HEK293 (cell line): ENCODE data around the gene SWI5.

Experiments
- HOXA7 ChIP-seq: sonication (generic); formaldehyde crosslinking; IDR thresholded peaks from 2 replicates; pipeline ENCODE4 v1.8.1; 2022; ENCODE audit warnings: missing genetic modification reagents, borderline replicate concordance
- IKZF3 ChIP-seq: fragments of 450-650 bp; IDR thresholded peaks from 2 replicates; pipeline ENCODE4 v1.5.0; 2018; ENCODE audit warnings: missing biosample characterization, mild to moderate bottlenecking, missing genetic modification characterization, moderate library complexity
- OSR2 ChIP-seq: fragments of 450-650 bp; formaldehyde crosslinking; IDR thresholded peaks from 2 replicates; pipeline ENCODE4 v1.5.1; 2016; ENCODE audit warnings: missing biosample characterization, missing genetic modification characterization
- YY1 ChIP-seq: fragments of 450-650 bp; formaldehyde crosslinking; IDR thresholded peaks from 2 replicates; pipeline ENCODE4 v1.5.1; 2018; ENCODE audit warnings: missing biosample characterization, missing genetic modification characterization
- ZFHX2 ChIP-seq: fragments of 450-650 bp; formaldehyde crosslinking; conservative IDR thresholded peaks from 2 replicates; pipeline ENCODE4 v1.5.1; 2016; ENCODE audit warnings: missing biosample characterization, missing genetic modification characterization
- ZNF121 ChIP-seq: fragments of 450-650 bp; formaldehyde crosslinking; IDR thresholded peaks from 2 replicates; pipeline ENCODE4 v1.5.1; 2016; ENCODE audit warnings: missing biosample characterization, missing genetic modification characterization
- ZNF514 ChIP-seq: fragments of 450-650 bp; formaldehyde crosslinking; IDR thresholded peaks from 2 replicates; pipeline ENCODE4 v1.5.1; 2016; ENCODE audit warnings: missing biosample characterization, missing genetic modification characterization
- ZNF521 ChIP-seq: fragments of 450-650 bp; formaldehyde crosslinking; IDR thresholded peaks from 2 replicates; pipeline ENCODE4 v1.5.1; 2017; ENCODE audit warnings: missing biosample characterization, mild to moderate bottlenecking, missing genetic modification characterization
- ZNF785 ChIP-seq: fragments of 450-650 bp; formaldehyde crosslinking; IDR thresholded peaks from 2 replicates; pipeline ENCODE4 v1.5.1; 2016; ENCODE audit warnings: missing biosample characterization, missing genetic modification characterization
- TF ChIP-seq, protein P1 (sequence below): fragments of 450-650 bp; formaldehyde crosslinking; IDR thresholded peaks from 2 replicates; pipeline ENCODE4 v1.5.1; 2016; ENCODE audit warnings: missing biosample characterization, missing genetic modification characterization
- TF ChIP-seq, protein P2 (sequence below): fragments of 450-650 bp; formaldehyde crosslinking; IDR thresholded peaks from 2 replicates; pipeline ENCODE4 v1.5.1; 2016; ENCODE audit warnings: missing biosample characterization, missing genetic modification characterization
- TF ChIP-seq, protein P3 (sequence below): fragments of 450-650 bp; formaldehyde crosslinking; IDR thresholded peaks from 2 replicates; pipeline ENCODE4 v1.5.1; 2016; ENCODE audit warnings: missing biosample characterization, missing genetic modification characterization

GRCh38 chr9:128274245-128274644, 1.8 kb upstream of the SWI5 start:
- no peak for TF ChIP-seq IKZF3 (tag by site-specific recombination)
- TF ChIP-seq ZNF514: no peak
- TF ChIP-seq ZFHX2 (tag by site-specific recombination): no peak
- no peak for TF ChIP-seq YY1
- TF ChIP-seq, protein P1, sequence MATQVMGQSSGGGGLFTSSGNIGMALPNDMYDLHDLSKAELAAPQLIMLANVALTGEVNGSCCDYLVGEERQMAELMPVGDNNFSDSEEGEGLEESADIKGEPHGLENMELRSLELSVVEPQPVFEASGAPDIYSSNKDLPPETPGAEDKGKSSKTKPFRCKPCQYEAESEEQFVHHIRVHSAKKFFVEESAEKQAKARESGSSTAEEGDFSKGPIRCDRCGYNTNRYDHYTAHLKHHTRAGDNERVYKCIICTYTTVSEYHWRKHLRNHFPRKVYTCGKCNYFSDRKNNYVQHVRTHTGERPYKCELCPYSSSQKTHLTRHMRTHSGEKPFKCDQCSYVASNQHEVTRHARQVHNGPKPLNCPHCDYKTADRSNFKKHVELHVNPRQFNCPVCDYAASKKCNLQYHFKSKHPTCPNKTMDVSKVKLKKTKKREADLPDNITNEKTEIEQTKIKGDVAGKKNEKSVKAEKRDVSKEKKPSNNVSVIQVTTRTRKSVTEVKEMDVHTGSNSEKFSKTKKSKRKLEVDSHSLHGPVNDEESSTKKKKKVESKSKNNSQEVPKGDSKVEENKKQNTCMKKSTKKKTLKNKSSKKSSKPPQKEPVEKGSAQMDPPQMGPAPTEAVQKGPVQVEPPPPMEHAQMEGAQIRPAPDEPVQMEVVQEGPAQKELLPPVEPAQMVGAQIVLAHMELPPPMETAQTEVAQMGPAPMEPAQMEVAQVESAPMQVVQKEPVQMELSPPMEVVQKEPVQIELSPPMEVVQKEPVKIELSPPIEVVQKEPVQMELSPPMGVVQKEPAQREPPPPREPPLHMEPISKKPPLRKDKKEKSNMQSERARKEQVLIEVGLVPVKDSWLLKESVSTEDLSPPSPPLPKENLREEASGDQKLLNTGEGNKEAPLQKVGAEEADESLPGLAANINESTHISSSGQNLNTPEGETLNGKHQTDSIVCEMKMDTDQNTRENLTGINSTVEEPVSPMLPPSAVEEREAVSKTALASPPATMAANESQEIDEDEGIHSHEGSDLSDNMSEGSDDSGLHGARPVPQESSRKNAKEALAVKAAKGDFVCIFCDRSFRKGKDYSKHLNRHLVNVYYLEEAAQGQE (tag by site-specific recombination): no peak
- TF ChIP-seq ZNF785 (tag by site-specific recombination): no peak
- no peak for TF ChIP-seq ZNF521
- TF ChIP-seq, protein P2, sequence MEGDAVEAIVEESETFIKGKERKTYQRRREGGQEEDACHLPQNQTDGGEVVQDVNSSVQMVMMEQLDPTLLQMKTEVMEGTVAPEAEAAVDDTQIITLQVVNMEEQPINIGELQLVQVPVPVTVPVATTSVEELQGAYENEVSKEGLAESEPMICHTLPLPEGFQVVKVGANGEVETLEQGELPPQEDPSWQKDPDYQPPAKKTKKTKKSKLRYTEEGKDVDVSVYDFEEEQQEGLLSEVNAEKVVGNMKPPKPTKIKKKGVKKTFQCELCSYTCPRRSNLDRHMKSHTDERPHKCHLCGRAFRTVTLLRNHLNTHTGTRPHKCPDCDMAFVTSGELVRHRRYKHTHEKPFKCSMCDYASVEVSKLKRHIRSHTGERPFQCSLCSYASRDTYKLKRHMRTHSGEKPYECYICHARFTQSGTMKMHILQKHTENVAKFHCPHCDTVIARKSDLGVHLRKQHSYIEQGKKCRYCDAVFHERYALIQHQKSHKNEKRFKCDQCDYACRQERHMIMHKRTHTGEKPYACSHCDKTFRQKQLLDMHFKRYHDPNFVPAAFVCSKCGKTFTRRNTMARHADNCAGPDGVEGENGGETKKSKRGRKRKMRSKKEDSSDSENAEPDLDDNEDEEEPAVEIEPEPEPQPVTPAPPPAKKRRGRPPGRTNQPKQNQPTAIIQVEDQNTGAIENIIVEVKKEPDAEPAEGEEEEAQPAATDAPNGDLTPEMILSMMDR (tag by site-specific recombination): no peak
- no peak for TF ChIP-seq HOXA7 (CRISPR knock-in tag)
- TF ChIP-seq ZNF121: no peak
- TF ChIP-seq OSR2 (tag by site-specific recombination): no peak
- TF ChIP-seq, protein P3, sequence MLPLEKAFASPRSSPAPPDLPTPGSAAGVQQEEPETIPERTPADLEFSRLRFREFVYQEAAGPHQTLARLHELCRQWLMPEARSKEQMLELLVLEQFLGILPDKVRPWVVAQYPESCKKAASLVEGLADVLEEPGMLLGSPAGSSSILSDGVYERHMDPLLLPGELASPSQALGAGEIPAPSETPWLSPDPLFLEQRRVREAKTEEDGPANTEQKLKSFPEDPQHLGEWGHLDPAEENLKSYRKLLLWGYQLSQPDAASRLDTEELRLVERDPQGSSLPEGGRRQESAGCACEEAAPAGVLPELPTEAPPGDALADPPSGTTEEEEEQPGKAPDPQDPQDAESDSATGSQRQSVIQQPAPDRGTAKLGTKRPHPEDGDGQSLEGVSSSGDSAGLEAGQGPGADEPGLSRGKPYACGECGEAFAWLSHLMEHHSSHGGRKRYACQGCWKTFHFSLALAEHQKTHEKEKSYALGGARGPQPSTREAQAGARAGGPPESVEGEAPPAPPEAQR (tag by site-specific recombination): no peak
